Inflammatory macrophage treated with lipopolysaccharide for 1 hour (primary cell): Measurements from ENCODE around the gene RANBP10.
A peak's percentile ranks its signal among the peaks of the same experiment; 100 is the strongest.

ENCODE experiments used
- DNase-seq, 2 donors: peaks; one replicate each; pipeline ENCODE4 v3.0.0-alpha.2; 2020 to 2022

RANBP10 gene

DNA sequence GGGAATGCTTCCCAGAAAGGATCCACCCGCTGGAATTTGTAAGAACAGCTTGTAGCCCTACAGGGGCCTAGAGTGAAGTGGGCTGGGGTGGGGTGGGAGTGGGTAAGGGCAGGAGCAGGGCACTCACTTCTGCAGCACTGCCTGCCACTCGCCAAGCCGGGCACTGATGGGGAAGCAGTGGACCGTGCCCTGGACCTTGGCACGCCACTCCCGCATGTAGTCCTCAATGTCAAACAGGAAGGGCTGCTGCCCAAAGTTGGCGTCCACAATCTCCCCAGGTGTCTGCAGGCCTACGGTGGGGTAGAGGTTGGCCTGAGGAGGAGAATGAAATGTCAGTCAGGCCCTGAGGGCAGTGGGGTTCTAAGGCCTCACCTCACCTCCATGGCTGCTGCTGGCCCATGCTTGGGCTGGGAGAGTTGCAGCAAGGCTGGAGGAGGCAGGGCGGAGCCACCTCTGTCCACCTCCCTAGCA, 71.6 kb downstream of the RANBP10 start:
- DNase-seq = no peak

- DNase-seq = no peak
Measured at GRCh38 chr16:67733734-67734470, 72.5 kb downstream of the RANBP10 start.

DNA sequence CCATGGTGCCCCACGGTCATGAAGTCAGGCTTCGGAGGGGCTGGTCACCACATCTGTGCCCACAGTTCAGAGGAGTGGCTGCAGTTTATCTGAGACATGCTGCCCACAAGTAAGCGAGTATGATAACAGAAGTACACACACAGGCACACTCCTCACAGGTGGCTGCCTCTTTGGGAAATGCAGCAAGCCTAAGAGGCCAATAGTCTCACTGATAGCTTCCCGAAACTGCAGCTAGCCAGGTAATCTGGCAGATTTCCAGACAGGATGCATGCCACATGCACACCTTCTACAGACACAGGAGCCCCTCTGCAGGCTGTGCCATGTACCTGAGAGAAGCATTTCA, 74.6 kb downstream of the RANBP10 start:
- DNase-seq = no peak

- no peak for DNase-seq
Measured at GRCh38 chr16:67731071-67731752, 75.1 kb downstream of the RANBP10 start.

DNA sequence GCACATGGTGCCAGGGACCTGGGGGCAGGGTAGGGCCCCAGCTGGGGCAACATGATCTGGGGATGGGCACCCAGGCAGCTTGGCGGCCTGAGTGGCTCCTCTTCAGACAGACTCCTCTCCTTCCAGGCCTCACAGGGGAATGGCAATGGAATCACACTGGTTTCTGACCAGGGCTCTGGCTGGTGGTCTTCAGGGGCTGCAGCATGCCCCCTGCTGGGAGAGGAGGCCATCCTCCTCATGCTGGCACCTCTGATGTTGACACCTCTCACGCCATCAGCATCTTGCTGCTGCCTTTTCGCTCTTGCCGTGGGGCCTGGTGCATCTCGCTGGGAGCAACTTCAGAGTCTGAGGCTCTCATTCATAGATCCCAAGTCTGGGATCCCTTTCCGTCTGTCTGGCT, 76.0 kb downstream of the RANBP10 start:
- no peak for DNase-seq

DNA sequence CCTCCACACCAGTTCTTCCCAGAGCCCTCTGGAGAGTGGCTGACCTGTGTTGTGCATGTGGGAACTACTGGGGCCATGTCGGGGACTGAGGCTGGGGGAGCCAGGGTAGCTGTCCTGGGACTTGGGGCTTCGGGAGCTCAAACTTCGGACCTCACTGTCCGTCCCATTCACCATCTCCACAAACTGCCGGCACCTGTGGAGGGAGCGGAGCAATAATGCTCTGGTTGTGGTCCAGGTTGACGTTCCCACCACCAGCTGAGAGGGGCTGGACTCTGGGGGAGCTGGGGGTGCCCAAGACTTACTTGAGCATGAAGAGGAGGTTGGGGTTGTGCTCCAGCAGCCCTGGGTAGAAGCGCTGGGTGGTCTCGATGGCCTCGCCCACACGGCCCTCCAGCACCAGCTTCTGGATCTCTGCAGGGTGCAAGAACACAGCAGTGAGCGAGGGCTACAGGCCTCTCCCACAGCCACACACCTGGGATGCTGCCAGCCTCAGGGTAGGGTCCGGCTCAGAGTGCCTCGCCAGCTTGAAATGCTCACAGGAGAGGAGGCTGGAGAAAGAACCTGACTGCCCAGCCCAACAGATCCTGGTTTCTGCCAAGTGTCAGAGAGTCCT, 76.6 kb downstream of the RANBP10 start:
- no peak for DNase-seq

GRCh38 chr16:67727521-67728485, 78.6 kb downstream of the RANBP10 start:
- DNase-seq = no peak

- no peak for DNase-seq
Measured at GRCh38 chr16:67726106-67727034, 80.0 kb downstream of the RANBP10 start.

GRCh38 chr16:67723911-67724305, 82.5 kb downstream of the RANBP10 start:
- DNase-seq = no peak

- no peak for DNase-seq
Measured at GRCh38 chr16:67723151-67723910, 83.0 kb downstream of the RANBP10 start.

DNA sequence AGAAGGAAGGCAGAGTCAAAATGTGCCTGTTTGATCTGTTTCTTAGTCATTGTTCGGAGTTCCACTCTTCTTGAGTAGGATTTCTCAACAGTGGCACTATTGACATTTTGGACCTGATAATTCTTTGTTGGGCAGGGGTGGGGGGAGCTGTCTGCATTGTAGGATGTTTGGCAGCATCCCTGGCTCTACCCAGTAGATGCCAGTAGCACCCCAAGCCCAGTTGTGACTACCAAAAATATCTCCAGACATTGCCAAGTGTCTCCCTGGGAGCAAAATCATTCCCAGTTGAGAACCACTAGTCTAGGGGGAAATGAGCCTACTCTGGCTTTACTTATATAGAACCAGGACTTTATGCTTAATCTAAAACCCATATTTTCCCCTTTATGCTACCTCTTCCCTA, 86.1 kb downstream of the RANBP10 start:
- no peak for DNase-seq

DNA sequence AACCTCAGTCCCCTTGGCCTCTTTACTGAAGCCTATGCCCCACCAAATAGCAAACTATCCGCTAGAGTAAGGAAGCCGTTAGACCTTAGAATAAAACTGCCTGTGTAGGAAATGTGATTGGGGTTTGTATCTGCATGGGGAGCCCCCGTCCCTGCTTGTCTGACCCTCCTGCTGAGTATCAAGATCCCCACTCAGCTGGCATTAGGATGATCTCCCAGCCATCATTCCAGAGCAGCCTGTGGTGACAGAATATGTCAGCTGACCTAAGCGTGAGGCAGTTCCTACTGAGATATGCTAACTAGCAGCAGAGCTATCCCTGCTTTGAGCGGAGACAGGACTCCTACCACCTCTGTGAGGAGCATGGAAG, 86.6 kb downstream of the RANBP10 start:
- peak; percentile 45 to 51 for DNase-seq

DNA sequence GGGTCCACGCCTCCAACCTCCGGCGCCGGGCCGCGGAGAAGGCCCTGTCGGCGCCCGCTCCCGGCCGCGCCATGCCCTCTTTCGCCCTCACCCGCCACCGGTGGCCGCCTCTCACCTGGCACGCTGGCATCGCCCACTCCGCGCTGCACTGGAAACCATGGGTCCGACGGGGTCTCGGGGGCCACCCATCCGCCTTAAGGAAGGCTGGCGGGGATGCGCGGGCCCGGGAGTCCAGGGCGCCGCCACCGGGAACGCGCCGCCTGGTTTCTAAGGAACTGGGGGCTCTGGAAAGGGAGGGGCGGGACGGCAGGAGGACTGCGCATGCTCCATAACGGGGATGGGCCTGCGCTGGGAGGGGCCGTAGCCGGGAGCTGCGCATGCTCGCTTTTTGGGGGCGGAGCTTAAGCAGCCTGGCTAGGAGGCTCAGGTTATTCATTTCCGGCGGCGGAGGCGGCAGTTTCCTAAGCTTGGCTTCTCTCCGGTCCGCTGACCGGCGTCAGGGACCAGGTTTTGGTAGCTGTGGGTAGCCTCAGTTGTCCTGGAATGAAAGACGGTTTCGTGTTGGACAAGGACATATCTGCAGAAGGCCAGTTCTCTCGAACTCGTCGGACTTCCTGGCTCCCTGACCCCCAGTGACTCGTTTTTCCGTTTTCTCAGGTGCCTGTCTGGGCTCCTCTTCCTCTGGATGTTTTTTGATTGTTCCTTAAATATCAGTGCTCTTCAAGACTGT, 87.1 kb downstream of the RANBP10 start, which contains the start of gene GFOD2:
TSS of gene GFOD2 (minus strand) at position 269 of the 730 bp plus-strand sequence. CDS start 33,601 bp downstream, outside the sequence.
- peak; percentile 91 to 99 for DNase-seq

DNA sequence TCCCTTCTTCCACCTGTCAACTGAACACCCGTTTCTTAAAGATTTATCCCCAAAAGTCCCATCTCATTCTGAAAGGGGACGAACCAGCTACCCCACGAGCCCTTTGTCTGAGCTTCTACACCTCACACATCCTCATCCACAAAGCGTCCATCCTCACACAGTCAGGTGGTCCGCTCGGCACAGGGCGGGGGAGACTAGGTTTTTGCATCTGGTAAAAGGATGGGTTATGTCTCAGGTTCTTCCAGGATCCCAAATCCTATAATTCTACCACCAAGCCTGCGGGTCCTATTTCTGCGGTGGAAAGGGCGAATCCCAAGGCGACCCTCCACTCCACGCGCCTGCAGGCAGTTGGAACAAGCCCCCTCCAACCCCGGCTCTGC, 87.7 kb downstream of the RANBP10 start:
- DNase-seq = no peak

GRCh38 chr16:67716097-67716496, 90.3 kb downstream of the RANBP10 start:
- DNase-seq = no peak

DNA sequence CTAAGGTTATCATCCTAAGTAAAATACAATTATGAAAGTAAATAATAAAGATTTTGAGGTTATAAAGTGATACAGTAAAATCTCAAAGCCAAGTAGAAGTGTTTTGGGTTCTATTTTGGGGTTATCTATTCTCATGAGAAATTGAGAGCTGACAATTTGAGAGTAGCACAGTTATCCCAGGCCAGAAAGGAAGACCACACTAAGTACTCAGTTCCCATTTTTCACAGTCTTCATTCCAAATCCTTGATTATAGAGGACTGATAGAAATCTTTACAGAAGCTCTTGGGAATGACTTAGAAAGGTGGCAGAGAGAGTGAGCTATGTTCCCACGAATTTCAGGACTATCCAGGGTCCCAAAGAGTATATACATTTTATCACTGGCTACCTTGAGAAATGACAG, 91.8 kb downstream of the RANBP10 start:
- no peak for DNase-seq

DNA sequence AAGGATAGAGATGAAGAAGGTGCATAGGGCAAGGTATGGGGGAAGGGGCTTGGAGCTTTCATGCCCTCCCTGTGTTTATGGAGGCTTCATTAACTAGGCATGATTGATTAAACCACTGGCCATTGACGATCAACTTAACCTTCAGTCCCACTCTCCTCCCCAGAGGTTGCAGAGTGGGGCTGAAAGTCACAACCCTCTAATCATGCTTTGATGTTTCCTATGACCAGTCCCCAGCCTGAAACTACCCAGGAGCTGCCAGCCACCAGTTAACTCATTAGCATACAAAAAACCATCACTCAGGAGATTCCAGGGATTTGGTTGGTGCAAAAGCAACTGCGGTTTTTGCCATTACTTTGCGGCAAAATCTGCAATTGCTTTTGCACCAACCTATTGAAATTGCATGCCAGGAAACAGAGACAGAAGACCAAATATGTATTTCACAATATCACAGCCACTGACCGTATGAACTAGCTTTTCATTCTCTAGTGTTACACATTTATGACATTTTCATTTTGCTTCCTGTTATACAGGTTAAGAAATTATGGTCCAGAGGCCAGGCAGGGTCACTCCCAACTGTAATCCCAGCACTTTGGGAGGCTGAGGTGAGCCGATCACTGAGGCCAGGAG, 92.6 kb downstream of the RANBP10 start:
- no peak for DNase-seq

GRCh38 chr16:67710607-67711006, 95.8 kb downstream of the RANBP10 start:
- DNase-seq = no peak

DNA sequence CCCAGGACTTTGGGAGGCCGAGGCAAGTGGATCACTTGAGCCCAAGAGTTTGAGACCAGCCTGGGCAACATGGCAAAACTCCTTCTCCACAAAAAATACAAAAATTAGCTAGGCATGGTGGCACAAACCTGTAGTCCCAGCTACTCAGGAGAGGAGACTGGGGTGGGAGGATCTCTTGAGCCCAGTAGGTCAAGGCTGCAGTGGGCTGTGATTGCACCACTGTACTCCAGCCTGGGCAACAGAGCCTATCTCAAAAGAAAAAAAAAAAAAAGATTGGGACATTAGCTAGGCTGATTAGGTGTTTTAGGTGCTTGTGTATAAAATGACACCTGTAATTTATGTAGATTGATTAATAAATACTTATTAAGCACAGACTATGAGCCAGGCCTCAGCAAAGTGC, 97.3 kb downstream of the RANBP10 start:
- no peak for DNase-seq

DNA sequence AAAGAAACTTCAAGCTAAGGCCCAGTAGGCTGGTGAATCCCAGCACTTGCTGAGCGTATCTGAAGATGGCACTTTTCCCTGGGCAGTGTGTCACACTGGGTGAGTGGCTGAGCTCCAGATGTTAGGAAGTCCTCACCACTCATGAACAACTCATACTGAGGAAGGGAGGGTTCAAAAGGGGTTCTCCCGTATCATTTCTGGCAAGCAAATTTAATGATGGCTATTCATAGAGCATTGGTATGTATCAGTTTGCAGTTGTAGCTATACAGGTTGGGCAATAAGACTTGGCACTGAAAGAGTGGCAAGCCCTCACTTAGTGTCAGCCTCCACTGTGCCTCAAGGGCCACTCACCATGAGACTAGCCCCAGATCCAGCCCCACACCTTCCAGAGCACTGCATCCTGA, 98.0 kb downstream of the RANBP10 start:
- no peak for DNase-seq
